ENCODE data around the gene C16orf86.

Gene C16orf86

DNA sequence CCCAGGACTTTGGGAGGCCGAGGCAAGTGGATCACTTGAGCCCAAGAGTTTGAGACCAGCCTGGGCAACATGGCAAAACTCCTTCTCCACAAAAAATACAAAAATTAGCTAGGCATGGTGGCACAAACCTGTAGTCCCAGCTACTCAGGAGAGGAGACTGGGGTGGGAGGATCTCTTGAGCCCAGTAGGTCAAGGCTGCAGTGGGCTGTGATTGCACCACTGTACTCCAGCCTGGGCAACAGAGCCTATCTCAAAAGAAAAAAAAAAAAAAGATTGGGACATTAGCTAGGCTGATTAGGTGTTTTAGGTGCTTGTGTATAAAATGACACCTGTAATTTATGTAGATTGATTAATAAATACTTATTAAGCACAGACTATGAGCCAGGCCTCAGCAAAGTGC lies 42.4 kb downstream of the C16orf86 start:
- TF ChIP-seq GATA2 (IDR thresholded peaks at IDR 0.05; ENCODE audit: low read depth, low read length) = no peak
- no peak for TF ChIP-seq GATA3 (IDR thresholded peaks at IDR 0.05; ENCODE audit: low read depth, low read length)

DNA sequence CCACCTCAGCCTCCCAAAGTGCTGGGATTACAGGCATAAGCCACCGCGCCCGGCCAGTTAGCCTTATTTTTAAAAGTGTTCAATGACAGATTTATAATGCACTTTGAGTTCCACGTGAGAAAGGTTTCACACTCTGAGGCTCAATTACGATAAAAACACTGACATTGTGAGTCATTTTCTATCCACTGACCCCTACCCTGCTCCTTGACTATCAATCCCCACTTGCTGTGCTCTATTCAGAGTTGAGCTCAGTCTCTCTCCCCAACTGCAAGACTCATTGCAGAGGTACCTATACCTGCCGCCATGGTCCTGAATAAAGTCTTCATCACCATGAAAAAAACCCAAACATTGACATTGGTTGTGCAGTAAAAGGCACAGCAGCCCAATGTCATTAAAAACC lies 44.0 kb downstream of the C16orf86 start:
- TF ChIP-seq GATA3 (IDR thresholded peaks at IDR 0.05; ENCODE audit: low read depth, low read length) (no peak), GATA2 (IDR thresholded peaks at IDR 0.05; ENCODE audit: low read depth, low read length) (no peak)

DNA sequence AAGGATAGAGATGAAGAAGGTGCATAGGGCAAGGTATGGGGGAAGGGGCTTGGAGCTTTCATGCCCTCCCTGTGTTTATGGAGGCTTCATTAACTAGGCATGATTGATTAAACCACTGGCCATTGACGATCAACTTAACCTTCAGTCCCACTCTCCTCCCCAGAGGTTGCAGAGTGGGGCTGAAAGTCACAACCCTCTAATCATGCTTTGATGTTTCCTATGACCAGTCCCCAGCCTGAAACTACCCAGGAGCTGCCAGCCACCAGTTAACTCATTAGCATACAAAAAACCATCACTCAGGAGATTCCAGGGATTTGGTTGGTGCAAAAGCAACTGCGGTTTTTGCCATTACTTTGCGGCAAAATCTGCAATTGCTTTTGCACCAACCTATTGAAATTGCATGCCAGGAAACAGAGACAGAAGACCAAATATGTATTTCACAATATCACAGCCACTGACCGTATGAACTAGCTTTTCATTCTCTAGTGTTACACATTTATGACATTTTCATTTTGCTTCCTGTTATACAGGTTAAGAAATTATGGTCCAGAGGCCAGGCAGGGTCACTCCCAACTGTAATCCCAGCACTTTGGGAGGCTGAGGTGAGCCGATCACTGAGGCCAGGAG lies 47.1 kb downstream of the C16orf86 start:
- TF ChIP-seq GATA2 (IDR thresholded peaks at IDR 0.05; ENCODE audit: low read depth, low read length) (no peak), GATA3 (IDR thresholded peaks at IDR 0.05; ENCODE audit: low read depth, low read length) (no peak)

DNA sequence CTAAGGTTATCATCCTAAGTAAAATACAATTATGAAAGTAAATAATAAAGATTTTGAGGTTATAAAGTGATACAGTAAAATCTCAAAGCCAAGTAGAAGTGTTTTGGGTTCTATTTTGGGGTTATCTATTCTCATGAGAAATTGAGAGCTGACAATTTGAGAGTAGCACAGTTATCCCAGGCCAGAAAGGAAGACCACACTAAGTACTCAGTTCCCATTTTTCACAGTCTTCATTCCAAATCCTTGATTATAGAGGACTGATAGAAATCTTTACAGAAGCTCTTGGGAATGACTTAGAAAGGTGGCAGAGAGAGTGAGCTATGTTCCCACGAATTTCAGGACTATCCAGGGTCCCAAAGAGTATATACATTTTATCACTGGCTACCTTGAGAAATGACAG lies 47.9 kb downstream of the C16orf86 start:
- no peak for TF ChIP-seq GATA3 (IDR thresholded peaks at IDR 0.05; ENCODE audit: low read depth, low read length)
- no peak for TF ChIP-seq GATA2 (IDR thresholded peaks at IDR 0.05; ENCODE audit: low read depth, low read length)

DNA sequence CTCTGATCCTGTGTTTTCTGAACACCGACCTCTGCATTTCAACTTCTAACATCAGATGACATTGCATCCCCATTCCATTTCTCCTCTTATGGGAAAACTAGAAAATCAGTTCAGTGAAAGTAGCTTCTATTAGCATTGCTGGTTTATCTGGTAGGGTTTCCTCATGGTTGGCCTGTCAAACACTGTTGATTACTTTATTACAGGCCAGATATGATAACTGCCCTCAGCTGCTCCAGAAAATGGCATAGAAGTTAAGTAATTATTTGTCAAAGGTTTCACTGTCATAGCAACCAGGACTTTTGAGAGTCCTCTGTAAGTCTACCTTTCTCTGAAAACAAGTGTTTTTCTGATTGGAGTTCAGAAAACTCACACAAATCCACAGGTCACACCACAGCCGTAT lies 49.5 kb downstream of the C16orf86 start:
- TF ChIP-seq GATA2 (IDR thresholded peaks at IDR 0.05; ENCODE audit: low read depth, low read length) = no peak
- TF ChIP-seq GATA3 (IDR thresholded peaks at IDR 0.05; ENCODE audit: low read depth, low read length) = no peak

Measured in SH-SY5Y (cell line).